Measurements from ENCODE around the gene CLPSL2.

- TF ChIP-seq POLR2A (IDR thresholded peaks at IDR 0.05) (no peak), CTCF (IDR thresholded peaks at IDR 0.05) (no peak)
Measured at GRCh38 chr6:35735452-35735851, 40.9 kb upstream of the CLPSL2 start.

All from lower leg skin (tissue), 3 donors.